Stimulated activated CD8-positive, alpha-beta memory T cell treated with anti-CD3 and anti-CD28 coated beads, Interleukin-4, amount 100 ng/mL, for 4 hours (primary cell): ENCODE results near the gene CSNK2A2.
A peak's percentile ranks its signal among the peaks of the same experiment; 100 is the strongest.

Source experiments
- DNase-seq, 2 donors: peaks; one replicate each; pipeline ENCODE4 v3.0.0-alpha.2; 2020; ENCODE audit warnings: low read depth in 2 of 2, low spot score in 1 of 2

The CSNK2A2 gene

DNA sequence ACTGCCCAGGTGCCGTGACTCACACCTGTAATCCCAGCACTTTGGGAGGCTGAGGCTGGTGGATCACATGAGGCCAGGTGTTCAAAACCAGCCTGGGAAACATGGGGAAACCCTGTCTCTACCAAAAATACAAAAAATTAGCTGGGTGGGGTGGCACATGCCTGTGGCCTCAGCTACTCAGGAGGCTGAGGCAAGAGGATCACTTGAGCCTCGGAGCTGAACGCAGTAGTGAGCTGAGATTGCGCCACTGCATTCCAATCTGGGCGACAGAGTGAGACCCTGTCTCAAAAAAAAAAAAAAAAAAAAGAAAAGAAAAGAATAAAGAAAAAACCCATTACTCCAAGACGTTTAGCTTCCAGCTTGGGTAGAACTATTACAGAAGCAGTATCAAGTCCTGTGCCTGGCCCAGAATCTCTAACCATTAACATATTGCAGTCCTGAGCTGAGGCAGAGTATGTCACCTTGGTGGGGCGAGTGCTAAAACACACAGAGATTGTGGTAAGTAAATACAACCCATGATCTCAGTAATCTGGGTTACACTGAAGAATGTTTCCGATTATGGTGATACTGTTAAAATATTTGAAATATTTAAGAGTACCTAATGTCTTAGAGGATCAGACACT, 45.5 kb downstream of the CSNK2A2 start:
- no peak for DNase-seq

DNA sequence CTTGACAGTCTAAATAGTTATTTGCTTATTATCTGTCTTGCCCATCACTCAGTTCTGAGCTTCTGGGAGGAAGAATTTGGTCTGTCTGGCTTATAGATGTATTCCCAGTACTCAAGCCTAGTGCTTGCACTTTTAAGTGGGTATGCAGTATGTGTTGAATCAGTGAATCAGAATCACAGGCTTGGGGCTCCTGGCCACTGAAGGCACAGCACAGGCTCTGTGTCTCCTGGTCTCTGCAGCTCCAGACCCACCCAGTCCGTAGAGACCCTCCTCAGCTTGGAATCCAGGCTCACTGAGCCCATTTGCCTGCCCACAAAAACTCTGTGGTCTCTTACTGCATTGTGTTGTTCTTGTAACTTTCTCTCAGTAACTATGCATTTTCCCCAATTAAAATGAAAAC, 49.4 kb downstream of the CSNK2A2 start:
- DNase-seq = no peak

DNA sequence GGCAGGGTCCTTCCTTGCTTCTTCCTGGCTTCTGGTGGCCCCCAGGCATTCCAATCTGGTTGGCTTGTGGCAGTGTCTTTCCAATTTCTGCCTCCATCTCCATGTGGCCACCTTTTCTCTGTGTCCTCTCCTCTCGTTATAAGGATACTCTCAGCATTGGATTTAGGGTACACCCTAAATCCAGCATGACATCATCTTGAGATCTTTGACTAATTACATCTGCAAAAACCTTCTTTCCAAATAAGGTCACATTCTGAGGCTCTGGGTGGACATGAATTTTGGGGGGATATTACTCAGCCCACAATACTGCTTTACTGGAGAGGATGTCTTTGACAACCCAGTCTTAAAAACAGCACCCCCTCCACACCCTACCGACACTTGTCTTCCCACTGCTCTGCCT, 49.8 kb downstream of the CSNK2A2 start:
- no peak for DNase-seq

DNA sequence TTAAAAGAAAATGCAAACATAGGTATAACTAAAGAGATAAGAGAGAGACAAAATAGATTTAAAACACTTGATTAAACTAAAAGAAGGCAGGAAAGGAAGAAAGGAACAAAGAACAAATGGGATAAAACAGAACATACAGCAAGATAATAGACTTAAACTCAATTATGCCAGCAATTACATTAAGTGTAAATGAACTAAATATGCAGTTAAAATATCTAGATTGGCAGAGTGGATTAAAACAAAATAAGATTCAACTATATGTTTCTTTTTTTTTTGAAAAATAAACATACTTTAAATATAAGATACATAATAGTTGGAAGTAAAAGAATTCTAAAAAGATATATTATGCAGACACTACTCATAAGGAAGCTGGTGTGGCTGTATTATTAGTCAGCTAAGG, 59.1 kb downstream of the CSNK2A2 start:
- no peak for DNase-seq

DNA sequence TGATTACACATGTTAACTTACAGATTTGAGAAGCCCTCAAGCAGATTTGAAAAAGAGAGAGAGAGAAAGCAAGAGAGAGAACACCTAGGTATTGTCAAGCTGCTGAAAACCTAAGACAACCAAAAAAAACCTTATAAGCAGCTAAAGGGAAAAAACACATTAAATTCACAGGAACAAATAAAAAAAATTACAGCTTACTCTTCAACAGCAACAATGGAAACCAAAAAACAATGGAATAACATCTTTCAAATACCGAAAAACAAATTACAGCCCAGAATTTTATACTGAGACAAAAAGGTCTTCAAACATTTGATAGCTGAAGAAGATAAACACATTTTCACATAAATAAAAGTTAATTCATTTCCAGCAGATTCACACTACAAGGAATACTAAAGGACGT, 60.3 kb downstream of the CSNK2A2 start:
- no peak for DNase-seq

DNA sequence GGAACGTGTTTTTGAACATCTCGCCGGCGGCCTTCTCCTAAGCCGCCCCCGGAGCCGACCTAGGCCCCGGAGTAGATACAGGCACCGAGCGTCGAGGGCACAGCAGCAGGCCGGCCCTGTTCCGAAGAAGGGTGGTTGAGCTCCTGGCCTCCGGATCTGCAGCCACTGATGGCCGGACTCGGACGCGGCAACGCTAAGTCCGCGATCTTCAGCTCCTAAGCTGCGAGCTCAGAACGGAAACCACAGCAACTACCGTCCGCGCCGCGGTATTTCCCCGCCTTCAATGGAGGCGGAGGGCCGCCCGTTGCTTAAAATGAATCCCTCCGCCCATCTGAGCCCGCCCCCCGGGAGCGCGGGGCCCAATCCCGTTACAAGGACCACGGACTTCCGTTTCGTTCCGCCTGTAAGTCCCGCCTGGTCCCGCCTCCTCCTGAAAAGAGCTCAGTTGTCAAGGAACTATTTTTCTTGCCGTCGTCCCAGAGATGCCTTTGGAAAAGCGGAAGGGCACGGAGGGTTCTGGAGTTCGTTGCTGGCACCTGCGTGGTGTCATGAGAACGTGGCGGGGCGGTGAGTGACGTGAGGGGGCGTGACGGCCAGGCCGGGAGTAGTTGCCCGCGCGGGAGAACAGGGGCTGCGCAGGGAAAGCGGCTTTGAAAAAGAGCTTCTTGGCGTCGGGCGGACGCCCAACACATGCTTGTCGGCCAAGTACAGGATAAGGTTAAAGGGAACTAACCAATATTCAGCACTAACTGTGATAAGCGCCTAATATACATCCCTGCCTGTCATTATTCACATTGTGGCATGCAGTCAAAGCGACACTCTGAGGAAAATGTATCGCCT, 68.6 kb downstream of the CSNK2A2 start, which contains the start of gene CFAP20:
Gene CFAP20, minus strand, starts transcription at position 285 of the 840 bp plus-strand sequence. Its CDS starts 266 bp downstream, at position 19.
- peak; percentile 89 to 97 for DNase-seq

DNA sequence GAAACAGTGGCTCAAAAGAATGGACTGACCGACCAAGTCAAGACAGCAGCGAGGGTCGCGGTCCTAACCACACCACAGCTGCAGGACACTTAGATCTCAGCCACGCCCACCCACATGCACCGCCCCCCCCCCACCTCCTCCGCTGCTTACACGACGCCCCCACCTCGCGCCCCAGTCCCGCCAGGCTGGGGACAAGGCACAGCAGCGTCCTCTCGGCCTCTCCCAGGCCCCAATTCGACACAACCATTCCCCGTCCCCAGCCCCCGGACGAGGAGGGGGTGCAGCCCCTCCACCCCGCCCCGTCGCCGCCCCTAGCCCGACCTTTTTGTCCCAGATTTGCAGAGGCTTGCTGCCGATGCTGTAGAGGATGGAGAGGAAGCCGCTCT, 69.2 kb downstream of the CSNK2A2 start:
- no peak for DNase-seq

DNA sequence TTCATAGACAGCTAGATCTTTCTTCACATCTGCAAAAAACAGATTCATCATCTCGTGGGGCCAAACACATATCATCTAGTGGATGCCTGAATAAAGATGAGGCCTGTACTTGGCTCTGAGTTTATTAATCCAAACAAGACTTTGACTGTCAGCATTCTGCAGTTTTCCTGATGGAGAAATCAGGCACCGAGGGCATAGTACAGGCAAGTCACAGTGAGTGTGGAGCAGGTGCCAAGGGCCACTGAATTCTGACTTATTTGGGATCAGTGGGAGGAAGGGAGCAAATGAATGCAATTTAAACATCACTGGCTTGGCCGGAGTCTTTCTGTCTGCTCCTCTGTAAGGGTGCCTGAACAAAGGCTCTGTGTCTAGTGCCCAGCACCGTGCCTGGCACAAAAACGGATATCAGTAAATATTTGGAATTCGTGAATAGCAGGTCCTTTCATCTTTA, 69.7 kb downstream of the CSNK2A2 start:
- no peak for DNase-seq

DNA sequence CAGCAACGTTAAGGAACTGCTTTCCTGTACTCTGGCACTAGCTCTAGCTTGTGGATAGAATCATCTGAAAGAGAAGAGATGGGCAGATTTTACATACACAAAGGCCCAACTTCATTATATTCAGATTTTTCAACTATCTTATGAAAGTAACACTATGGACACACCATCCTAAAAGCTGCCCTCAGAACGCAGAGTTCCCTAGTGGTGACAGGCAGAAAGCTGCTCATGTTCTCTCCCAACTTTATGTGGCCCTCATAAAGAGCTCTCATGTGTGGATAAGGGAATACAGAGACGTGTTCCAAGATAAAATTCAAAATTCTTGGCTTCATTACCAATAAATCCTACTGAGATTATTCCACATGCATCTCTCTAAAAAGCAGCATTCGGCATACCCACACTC, 70.3 kb downstream of the CSNK2A2 start:
- no peak for DNase-seq

DNA sequence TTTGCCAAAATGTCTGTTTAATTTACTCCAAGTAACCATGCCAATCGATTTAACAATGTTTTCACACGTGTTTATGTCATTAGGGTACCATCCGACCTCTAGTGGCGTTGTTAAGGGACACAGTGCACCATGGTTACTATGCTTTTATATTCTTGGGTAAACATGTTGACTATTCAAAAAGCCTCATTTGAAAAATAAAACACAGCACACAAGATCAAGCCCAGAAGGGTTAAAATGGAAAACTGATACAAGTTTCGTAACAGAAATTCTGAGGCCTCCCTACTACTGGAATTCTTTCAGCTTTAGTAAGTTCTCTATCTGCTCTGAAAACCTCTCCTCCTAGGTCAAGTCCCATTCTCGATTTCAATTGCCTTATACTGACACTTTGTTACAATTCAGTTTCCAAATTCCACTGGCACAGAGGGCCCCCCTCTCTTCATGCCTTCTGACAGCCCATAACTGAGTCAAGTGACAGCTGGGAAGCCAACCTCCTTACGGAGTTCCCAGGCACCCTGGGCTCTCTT, 70.8 kb downstream of the CSNK2A2 start:
- no peak for DNase-seq

DNA sequence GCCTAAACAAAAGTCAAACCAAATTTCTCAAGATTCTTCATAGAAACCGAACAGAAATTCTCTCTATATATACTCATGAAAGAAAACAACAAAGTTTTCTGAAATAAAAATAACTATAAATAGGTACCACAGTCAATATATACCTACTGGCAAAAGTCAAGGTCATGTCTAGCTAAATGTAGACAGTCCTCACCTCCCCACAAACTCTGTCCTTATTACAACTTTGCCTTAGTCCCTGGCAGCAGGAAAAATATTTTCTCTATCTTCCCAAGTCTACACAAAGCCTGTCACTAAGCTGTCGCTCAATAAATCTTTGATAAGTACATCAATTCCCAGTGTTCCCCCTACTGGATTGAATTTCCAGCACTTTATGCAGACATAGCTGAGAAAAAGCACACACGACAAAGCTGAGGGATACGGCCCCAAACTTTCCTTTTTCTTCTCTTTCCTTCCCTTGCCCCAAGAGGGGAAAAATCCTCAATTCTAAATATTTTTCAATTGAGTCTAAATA, 71.4 kb downstream of the CSNK2A2 start:
- DNase-seq = no peak

DNA sequence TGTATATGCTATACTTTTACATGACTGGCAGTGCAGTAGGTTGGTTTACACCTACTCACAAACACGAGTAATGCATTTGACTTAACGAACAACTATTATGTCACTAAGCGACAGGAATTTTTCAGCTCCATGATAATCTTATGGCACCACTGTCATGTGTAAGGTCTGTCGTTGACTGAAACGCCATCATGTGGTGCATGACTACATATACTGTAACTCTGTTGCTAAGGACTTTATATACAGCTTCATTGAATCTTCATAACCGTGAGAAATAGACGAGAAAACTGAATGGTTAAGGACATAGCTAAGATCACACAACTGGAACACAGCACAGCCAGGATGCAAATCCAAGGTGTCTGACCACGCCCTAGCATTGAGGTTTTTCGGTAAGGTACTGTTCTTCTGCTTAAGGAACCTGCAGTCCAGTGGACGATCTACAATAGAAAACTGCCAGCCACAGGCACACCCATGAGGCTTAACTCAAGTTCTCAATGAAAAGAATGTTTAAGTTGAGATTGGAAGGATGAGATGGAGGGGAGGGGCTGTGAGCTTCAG, 72.0 kb downstream of the CSNK2A2 start:
- DNase-seq = no peak

DNA sequence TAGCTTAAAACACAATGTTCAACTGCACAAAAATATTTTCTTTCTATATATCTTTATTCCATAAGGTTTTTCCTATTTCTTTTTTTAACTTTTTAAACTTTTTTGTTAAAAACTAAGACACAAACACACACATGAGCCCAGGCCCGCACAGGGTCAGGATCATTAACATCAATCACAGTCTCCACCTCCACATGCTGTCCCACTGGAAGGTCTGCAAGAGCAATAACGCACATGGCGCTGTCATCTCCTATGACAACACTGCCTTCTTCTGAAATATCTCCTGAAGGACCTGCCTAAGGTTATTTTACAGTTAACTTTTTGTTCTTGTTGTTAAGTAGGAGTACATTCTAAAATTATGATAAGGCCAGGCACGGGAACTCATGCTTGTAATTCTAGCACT, 72.9 kb downstream of the CSNK2A2 start:
- no peak for DNase-seq

DNA sequence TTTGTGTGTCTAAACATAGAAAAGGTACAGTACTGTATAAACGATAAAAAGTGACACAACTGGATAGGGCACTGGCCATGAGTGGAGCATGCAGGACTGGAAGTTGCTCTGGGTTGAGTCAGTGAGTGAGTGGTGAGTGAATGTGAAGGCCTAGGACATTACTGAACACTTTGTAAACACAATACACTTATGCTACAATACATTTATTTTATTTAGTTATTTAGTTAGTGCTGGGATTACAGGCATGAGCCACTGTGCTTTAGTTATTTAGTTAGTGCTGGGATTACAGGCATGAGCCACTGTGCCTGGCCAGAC, 73.3 kb downstream of the CSNK2A2 start:
- no peak for DNase-seq

DNA sequence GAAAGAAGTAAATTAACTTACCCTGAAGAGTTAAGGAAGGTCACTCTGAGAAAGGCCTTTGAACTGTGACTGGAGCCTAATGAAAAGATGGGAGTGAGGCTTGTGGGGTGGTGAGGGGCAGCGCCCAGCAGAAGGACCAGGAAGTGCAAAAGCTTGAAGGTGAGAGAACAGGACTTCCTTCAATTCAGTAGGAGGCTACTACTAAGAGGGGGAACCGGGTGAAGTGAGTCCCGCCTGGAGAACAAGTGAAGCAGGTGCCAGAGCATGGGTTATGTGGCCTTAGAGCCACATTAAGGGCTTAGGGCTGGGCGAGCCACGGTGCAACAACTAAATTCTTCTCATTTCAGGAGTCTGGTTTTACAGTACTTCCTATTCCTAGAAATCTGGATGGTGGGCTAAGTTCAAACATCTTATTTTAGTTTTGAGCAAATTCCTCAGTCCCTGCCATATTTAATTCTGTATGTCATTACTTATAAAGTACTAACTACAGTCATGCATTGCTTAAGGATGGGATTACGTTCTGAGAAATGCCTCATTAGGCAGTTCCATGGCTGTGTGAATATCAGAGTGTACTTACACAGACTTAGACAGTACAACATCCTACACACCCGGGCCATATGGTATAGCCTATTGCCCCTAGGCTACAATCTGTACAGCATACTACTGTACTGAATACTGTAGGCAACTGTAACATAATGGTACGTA, 73.9 kb downstream of the CSNK2A2 start:
- DNase-seq = no peak

DNA sequence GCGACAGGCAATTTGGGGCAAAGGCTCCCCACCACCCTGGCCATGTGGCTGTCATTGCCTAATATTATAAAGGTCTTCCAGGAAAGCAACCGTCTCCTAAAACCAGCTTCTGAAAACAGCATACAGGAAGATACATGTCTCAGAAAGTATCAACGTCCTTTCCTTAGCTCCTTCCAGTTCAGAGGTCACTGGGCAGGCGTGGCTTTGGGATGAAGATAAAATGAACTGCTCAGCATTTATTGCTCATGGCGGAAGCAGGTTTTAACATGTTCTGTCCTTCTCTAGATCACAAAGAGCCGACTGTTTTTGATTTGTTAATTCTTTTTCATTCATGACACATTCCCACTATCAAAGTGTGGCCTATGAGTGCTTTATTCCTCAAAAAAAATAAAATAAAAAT, 76.8 kb downstream of the CSNK2A2 start:
- DNase-seq = no peak

DNA sequence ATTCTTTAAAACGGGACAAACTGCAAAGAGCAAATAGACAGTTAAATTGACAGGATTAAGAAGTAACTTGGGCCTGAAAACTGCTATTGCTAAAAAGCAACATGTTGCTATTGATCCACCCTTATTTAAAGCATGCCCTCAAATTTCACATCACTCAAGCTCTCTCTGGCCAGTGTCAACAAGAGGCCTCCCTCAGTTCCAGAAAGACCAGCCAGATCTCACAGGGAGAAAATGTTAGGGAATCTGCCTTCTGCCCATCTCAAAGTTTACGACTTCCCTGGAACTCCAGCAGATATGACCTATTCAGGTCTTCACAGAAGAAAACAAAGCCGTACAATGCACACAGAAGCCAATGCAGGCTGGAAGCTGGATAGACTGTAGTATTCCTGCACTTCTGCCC, 77.7 kb downstream of the CSNK2A2 start:
- DNase-seq = no peak

DNA sequence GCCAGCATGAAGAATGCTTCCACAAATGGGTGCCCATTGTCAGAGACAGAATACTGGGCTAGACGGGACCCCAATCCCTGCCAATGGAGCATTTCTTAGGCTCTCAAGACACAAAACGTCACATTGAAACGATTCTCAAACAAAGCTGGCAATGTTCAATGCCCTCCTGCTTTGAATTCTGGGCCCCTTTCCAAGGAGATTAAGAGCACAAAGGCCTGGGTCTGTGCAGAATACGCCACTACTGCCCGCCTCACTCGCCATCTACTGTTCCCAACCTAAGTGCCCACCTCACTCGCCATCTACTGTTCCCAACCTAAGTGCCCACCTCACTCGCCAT, 78.4 kb downstream of the CSNK2A2 start:
- DNase-seq = no peak

DNA sequence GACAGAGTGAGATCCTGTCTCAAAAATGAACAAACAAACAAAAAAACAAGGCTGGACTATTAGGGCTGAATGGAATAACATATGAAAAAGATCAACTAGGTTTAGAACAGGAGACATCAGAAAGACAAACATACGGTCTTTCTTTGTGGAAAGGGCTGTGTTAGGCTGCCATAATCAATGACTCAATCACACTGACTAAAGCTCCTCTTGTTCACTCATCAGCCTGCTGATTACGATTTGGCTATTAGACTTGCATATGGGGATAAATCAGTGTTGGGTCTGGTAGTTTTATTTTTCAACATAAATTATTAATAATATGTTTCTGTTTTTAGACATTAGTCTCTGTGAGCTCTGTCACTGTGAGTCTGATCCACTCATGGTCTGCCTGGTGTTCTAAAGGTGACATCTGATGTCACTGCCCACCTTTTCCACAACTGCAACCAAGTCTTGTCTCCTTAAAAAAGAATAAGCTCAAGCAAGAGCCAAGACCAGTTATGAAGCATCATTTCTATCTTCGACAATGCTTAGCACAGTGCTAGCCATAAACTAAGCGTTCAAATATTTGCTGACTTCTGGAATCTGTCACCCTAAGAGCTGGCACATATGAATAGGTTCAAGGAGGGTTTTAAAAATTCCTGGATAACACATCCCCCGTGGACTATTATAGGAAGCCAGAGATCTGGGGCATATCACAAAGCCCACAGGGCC, 79.0 kb downstream of the CSNK2A2 start:
- DNase-seq = no peak

DNA sequence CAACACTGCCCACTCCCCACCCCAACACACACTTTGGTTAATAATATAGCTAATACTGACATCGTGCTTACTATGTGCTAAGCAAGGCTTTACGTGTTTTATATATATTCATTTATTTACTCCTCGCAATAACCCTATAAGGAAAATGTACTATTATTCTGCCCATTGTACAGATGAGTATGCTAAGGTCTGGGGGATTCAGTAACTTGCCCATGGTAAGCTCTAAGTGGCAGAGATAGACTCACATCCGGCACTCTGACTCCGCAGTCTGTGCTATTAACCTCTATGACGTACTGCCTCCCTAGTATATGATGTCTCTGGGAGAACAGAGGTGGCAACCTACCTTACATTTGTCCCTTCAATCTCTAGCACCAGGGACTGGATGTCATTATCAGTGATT, 81.4 kb downstream of the CSNK2A2 start:
- DNase-seq = no peak

DNA sequence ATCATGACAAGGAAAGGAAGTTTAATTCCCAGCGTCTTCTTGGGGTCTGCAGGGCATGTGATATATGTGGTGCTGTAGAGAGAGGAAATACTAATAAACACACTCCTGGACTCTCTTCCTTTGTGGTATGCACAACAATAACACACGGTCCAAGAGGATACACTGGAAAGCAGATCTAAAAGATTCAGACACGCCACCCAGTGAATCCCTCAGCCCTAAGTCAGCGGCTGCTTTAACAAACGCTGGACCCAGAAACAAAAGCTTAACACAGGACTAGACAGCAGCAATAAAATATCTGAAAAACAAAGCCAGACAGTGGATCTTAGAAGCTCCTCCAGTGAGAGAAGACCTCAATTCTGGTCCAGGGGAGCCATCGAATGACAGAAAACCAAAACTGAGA, 81.8 kb downstream of the CSNK2A2 start:
- no peak for DNase-seq
